Tibial nerve (tissue), 4 donors: Measurements from ENCODE around the gene ZNRF3.

ENCODE experiments used
- CTCF ChIP-seq, 5 experiments: fragments of 200-600 bp in 3 of 5; fragments of 450-650 bp in 2 of 5; sonication (generic) in 3 of 5; IDR thresholded peaks; one replicate each; pipeline ENCODE4 v1.5.1; 2016 to 2019; ENCODE audit warnings: antibody characterized with exemption in 5 of 5, mild to moderate bottlenecking in 3 of 5, moderate library complexity in 2 of 5
- EP300 ChIP-seq, 2 donors: sonication (generic); formaldehyde crosslinking; IDR thresholded peaks; one replicate each; pipeline ENCODE4 v1.6.1; 2017; ENCODE audit warnings: antibody characterized with exemption in 2 of 2, mild to moderate bottlenecking in 1 of 2
- POLR2A ChIP-seq, 2 donors: fragments of 450-650 bp; IDR thresholded peaks; one replicate each; pipeline ENCODE4 v1.6.1; 2017; ENCODE audit warnings: antibody characterized with exemption in 2 of 2, mild to moderate bottlenecking in 2 of 2, moderate library complexity in 2 of 2

GRCh38 chr22:28904211-28904896 lies 21.0 kb downstream of the ZNRF3 start:
- TF ChIP-seq CTCF (IDR thresholded peaks at IDR 0.05) (no peak), POLR2A (IDR thresholded peaks at IDR 0.05) (no peak), EP300 (IDR thresholded peaks at IDR 0.05) (no peak)
